Fibroblast of skin of right quadriceps (primary cell): ENCODE data around the gene LBHD2.

Source experiments
- DNase-seq: peaks from one replicate; pipeline ENCODE4 v3.0.0-alpha.2; 2013

Gene LBHD2

DNA sequence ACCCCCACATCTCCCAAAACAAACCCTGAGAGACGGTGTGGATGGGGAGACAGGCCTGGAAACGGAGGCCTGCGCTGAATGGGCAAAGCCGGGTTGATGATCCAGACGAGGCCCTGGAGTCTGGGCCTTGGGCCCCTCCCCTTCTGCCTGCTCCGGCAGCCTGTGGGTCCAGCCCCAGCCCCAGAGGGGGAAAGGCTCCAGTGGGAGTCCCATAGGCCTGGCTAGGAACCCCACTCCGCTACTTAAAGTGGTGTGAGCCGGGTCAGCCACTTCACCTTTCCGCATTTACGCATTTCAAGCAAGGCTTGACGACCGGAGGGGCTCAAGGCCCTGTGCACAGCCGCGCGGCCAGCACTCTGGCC, 38.6 kb downstream of the LBHD2 start:
- DNase-seq, result no peak

DNA sequence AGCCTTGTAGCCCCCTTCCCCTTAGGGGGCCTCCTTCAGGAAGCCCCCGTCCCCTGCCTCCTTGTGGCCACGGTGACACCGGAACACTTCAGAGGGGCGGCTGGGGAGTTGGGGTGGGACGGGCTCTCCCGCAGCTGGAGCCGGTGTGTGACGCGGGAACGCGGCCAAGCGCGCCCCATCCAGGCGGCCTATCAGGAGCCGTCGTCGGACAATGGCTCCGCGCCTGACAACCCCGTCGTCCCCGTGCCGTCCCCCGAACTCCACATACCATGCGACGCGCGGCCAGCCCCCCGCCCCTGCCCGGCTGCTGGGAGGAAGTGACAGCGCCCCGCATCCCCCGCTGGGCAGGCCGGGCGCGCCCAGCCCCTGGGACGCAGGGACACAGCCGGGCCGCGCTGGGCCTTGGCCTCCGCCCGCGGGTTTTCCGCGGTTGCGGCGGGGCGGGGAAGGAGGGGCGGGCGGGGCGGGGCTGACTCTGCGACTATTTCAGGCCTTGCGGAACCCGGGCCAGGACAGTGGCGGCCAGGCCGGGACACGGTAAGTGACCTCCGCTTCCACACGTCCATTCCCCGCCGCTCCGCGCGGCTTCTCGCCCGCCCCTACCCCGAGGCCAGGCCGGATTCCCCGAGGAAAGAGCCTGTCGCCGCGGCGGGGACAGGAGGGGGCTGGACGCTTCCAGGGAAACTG, 39.1 kb downstream of the LBHD2 start, which contains the start of gene TNFAIP2:
TNFAIP2 (plus strand) TSS at position 515 of the 687 bp plus-strand sequence. CDS start 2,997 bp downstream, outside the sequence.
- no peak for DNase-seq

DNA sequence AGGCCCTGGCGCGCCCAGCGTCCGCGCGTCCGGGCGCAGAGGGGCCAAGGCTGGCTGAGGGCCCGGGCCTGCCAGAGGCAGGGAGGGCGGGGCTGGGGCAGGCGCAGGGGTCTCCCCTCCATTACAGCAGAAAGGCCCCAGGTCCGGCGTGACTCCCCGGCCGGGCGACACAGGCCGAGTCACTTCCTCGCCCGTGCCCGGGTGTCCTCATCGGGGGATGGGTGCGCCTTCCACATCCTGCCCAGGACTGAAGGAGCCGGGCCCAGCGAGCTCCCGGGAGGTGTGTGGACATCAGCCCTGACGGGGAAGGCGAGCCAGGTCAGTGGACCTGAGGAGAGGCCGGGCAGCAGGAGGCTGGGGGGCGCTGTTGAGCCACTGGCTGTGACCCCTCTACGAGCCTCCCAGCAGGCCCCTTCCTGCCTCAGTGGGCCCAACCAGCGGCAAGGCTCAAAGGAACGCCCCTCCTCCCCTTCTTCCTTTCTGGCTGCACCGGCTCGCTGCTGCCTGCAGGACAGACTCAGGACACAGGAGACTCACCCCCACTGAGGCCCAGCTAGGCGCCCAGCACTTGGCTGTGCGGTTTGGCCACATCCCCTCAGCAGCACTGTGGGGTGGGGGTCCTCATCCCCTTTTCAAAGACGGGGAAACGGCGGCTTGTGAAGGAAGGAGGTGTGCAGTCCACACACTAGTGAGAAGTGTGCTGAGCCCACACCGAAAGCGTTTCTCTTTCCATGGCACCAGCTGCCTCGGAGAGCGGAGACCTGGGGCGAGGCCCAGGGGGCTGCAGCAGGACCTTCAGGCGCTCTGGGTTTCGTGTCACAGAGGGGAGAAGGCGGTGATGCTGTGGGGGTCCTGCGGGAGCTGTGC, 39.9 kb downstream of the LBHD2 start:
- DNase-seq, result no peak

DNA sequence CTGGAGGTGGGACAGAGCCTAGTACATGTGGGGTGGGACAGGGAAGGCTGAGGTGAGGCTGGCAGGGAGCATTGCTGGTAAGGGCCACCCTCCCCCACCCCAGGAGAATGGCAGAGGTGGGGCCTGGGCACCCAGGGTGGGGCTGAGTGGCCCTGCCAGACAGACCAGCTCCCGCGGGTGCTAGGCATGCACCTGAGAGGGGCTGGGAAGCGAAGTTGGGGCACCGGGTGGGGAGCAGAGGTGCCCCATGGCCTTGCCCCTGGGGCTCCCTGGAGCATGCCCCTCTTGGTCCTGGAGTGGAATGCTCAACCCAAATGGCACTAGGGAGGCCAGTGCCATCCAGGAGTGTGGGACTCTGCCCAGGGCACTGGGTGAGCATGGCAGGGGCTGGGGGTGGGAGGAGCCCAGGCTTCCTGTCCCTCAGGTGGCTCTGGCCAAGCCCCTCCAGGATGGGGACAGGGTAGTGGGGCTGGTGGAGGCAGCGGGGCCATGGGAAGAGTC, 40.5 kb downstream of the LBHD2 start:
- no peak for DNase-seq

DNA sequence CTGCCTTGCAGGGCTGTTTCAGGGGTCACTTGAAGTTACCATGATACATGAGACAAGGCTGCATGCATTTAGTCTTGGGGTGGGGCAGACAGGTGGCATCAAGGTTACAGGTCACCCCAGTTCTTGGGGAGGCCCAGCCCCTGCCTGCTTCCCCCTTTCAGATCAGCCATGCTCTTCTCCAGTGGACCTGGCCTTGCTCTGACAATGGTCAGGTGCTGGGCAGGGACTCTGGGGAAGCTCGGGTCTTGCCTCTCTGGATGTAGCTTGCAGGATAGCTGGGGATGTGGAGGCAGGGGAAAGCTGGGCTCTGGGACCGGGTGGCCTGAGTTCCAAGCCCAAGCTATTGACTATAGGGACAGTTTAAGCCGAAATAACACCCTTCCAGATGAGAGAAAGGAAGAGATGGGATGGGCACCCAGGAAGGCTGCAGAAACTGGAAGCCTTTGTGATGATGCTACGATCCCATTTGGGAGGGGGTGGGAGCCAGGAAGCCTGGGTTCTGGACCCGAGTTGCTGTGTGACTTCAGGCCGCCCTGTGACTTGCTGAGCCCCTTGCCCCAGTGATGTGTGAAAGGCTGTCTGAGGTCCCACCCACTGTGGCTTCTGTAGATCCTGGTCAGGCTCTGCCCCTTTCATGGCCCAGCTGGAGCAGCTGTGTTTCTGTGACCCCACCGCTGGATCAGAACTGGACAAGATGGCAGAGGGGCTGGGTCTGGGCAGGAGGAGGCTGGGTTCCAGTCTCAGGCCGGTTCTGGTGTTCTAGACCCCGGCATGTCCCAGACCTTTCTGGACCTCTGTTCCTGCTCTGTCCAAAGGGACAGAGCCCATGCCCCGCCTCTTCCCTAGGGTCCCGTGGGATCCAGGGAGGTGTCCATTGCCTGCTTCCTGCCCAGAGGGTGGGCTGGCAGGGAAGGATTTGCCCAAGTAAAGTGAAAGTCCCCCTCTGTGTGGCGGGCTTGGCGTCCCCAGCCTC, 41.4 kb downstream of the LBHD2 start:
- DNase-seq, result no peak

DNA sequence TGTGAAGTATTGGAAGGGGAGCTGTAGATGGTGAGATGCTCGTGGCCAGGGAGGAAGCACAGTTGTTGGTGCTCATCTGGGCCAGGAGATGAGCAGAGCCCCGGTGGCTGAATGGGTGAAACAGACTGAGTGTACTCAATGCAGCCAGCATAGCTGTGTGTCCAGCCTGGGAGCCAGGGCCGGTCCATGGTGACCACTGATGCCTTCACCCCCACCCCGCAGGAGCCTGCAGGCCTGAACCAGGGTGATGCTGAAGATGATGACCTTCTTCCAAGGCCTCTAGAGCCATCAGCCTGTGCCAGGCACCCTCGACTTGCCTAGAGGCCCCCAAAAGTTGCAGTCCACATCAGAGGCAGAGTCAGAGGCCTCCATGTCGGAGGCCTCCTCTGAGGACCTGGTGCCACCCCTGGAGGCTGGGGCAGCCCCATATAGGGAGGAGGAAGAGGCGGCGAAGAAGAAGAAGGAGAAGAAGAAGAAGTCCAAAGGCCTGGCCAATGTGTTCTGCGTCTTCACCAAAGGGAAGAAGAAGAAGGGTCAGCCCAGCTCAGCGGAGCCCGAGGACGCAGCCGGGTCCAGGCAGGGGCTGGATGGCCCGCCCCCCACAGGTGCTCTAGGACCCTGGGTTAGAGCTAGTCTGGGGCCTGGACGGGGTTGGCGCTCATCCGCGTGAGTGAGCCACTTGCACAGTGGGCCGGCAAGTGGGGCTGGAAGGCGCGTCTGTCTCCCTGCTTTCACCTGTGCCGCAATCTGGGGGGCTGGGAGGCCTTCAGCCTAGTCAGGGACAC, 42.3 kb downstream of the LBHD2 start:
- DNase-seq, result no peak

DNA sequence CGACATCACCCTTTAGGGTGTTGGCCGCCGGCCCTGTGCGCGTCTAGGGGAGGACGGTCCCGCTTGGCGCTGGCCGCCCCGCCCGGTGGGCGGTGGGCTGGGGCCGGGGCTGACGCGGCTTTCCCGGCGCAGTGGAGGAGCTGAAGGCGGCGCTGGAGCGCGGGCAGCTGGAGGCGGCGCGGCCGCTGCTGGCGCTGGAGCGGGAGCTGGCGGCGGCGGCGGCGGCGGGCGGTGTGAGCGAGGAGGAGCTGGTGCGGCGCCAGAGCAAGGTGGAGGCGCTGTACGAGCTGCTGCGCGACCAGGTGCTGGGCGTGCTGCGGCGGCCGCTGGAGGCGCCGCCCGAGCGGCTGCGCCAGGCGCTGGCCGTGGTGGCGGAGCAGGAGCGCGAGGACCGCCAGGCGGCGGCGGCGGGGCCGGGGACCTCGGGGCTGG, 42.9 kb downstream of the LBHD2 start:
- no peak for DNase-seq

DNA sequence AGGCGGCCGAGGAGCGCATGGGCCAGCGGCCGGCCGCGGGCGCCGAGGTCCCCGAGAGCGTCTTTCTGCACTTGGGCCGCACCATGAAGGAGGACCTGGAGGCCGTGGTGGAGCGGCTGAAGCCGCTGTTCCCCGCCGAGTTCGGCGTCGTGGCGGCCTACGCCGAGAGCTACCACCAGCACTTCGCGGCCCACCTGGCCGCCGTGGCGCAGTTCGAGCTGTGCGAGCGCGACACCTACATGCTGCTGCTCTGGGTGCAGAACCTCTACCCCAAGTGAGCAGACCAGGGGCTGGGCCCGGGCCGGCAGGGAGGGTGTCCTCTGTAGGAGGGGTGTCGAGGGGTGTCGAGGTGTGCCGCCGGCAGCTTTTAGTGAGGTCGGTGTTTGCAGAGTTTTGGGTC, 43.3 kb downstream of the LBHD2 start:
- no peak for DNase-seq

DNA sequence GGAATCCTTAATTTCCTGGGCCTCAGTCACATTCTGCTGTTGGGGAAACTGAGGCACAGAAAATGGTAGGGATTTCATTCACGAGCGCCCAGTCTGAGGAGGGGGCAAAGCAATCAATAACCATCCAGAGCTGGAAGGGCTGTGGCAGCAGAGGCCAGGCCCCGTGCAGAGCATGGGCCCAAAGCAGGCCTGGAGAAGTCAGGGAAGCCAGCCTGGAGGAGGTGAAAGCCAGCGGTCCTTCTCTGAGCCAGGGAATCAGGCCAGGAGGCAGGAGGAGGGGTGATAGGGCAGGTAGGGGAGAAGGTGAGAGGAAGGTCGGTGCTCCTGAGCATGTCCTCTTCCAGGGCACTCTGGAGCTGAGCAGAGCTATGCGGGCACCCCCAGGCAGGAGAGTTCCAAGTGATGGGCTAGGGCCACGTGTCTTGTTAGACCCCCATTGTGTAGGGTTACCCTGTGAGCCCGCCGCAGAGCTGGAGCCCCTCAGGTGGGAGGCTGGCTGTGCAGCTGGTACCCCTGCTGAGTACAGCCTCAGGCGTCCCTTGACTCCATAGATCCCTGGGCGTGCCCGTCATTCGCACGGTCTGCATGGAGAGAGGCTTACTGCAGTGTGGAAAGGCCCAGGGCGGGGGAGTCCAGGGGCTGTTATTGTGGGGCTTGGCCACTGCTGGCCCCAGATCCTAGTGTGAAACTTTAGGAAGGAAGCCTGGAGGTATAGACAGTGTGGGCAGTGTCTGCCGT, 44.0 kb downstream of the LBHD2 start:
- no peak for DNase-seq

DNA sequence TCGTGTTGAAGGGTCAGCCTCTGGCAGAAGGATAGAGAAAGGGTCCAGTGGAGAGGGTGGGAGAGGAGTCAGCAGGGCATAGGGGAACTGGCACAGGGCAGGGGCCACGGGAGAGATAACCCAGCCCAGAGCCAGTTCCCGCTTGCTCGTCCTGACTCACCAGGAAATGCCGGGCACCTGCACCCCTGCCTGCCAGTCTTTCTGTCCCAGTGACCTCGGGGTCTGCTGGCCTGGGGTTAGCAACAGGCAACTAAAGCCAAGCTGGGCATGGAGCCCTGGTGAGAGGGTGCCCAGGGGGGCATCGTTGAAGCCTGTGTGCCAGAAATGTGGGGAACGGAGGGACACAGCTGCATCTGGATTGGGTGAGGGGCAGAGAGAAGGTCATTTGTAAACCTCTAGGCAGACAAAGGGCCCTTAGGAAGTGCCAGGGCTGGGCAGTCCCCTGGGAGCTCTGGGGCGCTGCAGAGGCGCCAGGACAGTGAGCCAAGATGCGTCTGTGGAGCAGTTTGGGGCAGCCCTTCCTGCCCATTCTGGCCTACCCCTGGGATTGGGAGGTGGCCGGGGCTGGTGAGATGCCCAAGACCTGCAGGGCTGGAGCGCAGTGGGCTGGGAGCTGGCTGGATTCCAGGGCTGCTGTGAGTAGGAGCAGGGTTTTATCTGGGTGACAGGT, 44.8 kb downstream of the LBHD2 start:
- DNase-seq, result no peak

DNA sequence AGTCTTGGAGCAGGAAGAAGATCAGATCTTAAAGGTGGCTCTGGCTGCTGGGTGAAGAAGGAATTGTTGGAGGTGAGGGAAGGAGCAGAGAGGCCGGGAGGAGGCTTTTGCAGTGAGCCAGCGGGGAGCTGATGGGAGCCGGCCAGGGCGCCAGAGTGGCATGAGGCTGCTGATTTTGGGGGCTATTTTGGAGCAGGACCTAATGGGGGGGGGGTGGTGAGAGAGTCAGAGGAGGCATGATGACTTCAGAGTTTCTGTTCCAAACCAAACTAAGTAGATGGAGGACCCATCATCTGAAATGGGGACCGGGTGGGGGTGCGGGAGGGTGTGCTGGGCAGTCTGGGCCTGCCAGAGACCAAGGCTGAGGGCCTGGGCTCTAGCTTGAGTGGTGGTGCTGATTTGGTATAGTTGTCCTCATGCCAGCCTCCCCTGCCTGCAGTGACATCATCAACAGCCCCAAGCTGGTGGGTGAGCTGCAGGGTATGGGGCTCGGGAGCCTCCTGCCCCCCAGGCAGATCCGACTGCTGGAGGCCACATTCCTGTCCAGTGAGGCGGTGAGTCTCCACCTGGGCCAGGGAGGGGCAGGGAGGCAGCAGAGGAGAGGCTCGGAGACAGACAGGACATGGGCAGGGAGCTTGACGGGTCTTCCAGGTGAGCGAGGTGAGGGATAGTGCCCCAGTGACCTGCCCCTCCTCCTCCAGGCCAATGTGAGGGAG, 45.4 kb downstream of the LBHD2 start:
- DNase-seq, result no peak

DNA sequence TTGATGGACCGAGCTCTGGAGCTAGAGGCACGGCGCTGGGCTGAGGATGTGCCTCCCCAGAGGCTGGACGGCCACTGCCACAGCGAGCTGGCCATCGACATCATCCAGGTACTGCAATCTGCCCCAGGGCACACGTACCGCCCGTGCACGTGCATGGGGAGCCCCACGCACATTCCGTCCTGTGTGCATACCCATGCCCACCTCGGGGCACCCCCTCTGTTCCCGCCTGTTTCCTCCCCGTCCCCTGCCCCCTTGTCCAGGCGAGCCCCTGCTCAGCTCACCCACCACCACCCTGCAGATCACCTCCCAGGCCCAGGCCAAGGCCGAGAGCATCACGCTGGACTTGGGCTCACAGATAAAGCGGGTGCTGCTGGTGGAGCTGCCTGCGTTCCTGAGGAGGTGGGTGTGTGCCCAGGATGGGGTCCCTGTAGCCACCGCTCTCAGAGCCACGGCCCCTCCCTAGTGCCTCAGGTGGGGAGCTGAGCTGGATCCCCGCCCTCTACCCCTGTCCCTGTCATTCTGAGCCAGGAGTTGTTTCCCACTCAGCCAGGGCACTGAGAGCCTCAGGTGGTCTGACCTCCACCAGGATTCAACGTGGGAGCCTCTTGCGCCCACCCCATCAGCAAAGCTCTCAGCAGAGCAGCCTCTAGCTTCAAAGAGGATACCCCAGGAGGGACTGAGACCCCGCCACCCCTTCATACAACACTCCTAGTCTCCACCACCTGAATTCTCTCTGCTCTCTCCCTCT, 46.2 kb downstream of the LBHD2 start:
- DNase-seq, result no peak

DNA sequence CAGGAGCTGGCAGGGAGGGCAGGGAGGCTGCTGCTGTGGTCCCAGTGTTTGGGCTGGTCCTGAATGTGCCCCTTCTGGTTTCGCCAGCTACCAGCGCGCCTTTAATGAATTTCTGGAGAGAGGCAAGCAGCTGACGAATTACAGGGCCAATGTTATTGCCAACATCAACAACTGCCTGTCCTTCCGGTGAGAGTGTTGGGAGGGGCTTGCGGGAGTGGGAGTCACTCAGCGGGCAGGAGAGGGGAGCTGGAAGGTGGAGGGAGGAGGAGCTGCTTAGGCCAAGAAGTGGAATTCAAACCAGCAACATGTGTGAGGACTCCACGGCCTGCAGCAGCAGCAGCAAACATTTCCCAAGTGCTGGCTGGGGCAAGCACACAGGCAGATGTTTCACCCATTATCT, 47.0 kb downstream of the LBHD2 start:
- peak; percentile 62 for DNase-seq

DNA sequence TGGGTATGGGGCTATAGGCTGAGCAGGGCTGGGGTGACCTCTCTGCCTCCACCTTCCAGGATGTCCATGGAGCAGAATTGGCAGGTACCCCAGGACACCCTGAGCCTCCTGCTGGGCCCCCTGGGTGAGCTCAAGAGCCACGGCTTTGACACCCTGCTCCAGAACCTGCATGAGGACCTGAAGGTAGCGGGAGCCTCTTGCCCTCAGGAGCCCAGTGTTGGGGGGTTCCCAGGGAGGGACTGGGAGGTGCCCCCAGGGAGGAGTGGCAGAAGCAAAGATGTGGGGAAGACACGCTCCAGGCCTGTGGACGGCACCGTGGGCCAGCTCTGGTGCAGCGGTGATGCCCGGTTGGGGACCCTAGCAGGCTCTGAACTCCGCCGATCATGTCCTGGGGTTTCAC, 47.6 kb downstream of the LBHD2 start:
- no peak for DNase-seq

DNA sequence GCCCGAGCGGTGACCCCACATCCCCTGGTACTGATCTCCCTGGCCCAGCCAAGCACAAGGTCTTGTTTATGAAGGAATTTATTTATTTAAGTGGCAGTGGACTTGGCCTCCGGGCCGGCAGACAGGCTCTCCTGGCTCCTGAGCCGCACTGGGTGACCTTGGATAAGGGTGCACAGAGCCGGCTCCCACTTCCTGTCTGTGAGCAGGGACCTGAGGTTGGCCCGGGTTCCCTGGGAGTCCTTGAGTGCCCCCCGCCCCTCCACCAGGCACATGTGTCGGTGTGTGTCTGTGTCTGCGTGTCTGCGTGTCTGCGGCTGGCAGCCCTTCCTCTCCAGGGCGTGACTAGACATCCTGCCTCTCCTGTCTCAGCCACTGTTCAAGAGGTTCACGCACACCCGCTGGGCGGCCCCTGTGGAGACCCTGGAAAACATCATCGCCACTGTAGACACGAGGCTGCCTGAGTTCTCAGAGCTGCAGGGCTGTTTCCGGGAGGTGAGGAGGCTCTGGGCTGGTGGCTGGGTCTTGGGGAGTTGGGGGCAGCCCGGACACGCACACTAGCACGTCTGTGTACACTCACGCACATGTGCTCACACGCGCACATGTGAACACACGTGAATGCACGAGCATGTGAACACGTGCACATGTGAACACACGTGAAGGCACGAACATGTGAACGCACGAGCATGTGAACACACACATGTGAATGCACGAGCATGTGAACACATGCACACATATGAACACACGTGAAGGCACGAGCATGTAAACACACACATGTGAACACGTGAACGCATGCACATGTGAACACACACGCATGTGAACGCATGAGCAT, 48.6 kb downstream of the LBHD2 start:
- no peak for DNase-seq

DNA sequence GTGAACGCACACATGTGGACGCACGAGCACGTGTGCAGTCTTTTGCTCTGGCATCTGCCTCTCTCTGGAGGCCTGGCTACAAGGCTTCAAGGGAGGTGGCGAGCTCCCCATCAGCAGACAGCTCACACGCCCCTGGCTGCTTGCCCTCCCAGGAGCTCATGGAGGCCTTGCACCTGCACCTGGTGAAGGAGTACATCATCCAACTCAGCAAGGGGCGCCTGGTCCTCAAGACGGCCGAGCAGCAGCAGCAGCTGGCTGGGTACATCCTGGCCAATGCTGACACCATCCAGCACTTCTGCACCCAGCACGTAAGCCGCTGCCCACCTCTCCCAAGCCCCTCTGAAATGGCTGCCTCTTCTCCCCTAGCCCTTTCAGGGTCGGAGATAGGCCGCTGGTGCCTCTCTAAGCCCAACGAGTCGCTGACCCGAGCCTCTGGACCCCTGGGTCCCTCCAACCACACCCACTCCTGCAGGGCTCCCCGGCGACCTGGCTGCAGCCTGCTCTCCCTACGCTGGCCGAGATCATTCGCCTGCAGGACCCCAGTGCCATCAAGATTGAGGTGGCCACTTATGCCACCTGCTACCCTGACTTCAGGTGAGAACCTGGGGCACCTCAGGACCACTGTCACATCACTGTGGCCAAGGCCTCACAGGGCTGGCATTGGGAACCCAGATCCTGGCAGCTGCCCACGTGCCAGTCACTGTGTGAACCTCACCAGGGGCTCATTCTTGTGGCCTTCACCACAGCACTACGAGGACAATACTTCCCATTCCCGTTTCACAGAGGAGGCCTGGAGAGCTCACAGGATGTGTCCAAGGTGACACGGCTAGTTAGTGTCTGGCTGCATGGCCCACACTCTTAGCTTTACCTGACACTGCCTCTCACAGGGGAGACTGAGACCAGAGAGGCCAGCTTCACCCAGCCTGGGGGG, 49.5 kb downstream of the LBHD2 start:
- DNase-seq, result no peak

DNA sequence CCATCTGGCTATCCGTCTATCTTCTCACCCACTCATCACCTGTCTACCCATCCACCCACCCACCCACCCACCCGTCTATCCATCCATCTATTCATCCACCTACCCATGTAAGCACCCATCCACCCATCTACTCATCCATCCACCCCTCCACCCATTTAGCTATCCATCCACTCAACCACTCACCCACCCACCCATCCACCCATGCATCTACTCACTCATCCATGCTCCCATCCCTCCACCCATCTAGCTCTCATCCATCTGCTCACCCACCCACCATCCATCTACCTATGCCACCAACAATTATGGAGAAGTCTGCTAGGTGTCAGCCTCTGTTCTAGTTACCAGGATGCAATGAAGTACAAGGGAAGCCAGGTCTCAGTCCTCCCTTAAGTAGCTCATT, 50.4 kb downstream of the LBHD2 start:
- DNase-seq, result no peak
